Femur (tissue), 1 donor: ENCODE results near the gene USP36.
A peak's percentile ranks its signal among the peaks of the same experiment; 100 is the strongest.

Experiments
- DNase-seq: peaks from one replicate; pipeline ENCODE4 v3.0.0-alpha.2; 2017

Gene USP36

GRCh38 chr17:78808163-78808562 lies 32.5 kb downstream of the USP36 start:
- no peak for DNase-seq

GRCh38 chr17:78806451-78806850 lies 34.2 kb downstream of the USP36 start:
- no peak for DNase-seq

GRCh38 chr17:78805301-78805700 lies 35.3 kb downstream of the USP36 start:
- no peak for DNase-seq

- no peak for DNase-seq
These were observed 35.8 kb downstream of the USP36 start for GRCh38 chr17:78804777-78805176.

- no peak for DNase-seq
These were observed 37.3 kb downstream of the USP36 start for GRCh38 chr17:78803186-78803845.

GRCh38 chr17:78802459-78802858 lies 38.2 kb downstream of the USP36 start:
- no peak for DNase-seq

GRCh38 chr17:78802008-78802407 lies 38.6 kb downstream of the USP36 start:
- no peak for DNase-seq

- no peak for DNase-seq
These were observed 40.3 kb downstream of the USP36 start for GRCh38 chr17:78800132-78800931.

- no peak for DNase-seq
These were observed 41.7 kb downstream of the USP36 start for GRCh38 chr17:78798695-78799559.

GRCh38 chr17:78797691-78798585 lies 42.7 kb downstream of the USP36 start:
- DNase-seq: no peak

- no peak for DNase-seq
These were observed 43.4 kb downstream of the USP36 start for GRCh38 chr17:78797213-78797612.

GRCh38 chr17:78796517-78796900 lies 44.1 kb downstream of the USP36 start:
- no peak for DNase-seq

- no peak for DNase-seq
These were observed 44.6 kb downstream of the USP36 start for GRCh38 chr17:78795861-78796516.

- no peak for DNase-seq
These were observed 45.6 kb downstream of the USP36 start for GRCh38 chr17:78794864-78795640.

GRCh38 chr17:78794399-78794798 lies 46.2 kb downstream of the USP36 start:
- no peak for DNase-seq

GRCh38 chr17:78793968-78794367 lies 46.6 kb downstream of the USP36 start:
- no peak for DNase-seq

GRCh38 chr17:78793415-78793814 lies 47.2 kb downstream of the USP36 start:
- no peak for DNase-seq

GRCh38 chr17:78791840-78792709 lies 48.5 kb downstream of the USP36 start:
- DNase-seq: no peak

- DNase-seq: no peak
These were observed 50.1 kb downstream of the USP36 start for GRCh38 chr17:78790552-78790951.

GRCh38 chr17:78789663-78790181 lies 50.9 kb downstream of the USP36 start:
- peak; percentile 76 for DNase-seq
